GM12874 (cell line): Measurements from ENCODE around the gene CSGALNACT2.

Experiments
- CTCF ChIP-seq: IDR thresholded peaks from 2 replicates; pipeline ENCODE4 v1.5.1; 2011; ENCODE audit warnings: low read depth, mild to moderate bottlenecking, control low read depth, low read length, moderate library complexity; ENCODE audit not compliant: insufficient read depth

CSGALNACT2 gene

GRCh38 chr10:43187213-43187612, 49.0 kb downstream of the CSGALNACT2 start:
- TF ChIP-seq CTCF: no peak

GRCh38 chr10:43188702-43189101, 50.5 kb downstream of the CSGALNACT2 start:
- no peak for TF ChIP-seq CTCF

- TF ChIP-seq CTCF: no peak
These were observed 52.0 kb downstream of the CSGALNACT2 start for GRCh38 chr10:43190289-43190688.

- no peak for TF ChIP-seq CTCF
These were observed 52.5 kb downstream of the CSGALNACT2 start for GRCh38 chr10:43190775-43191174.

GRCh38 chr10:43192884-43193283, 54.6 kb downstream of the CSGALNACT2 start:
- no peak for TF ChIP-seq CTCF

- TF ChIP-seq CTCF: no peak
These were observed 55.3 kb downstream of the CSGALNACT2 start for GRCh38 chr10:43193496-43194080.

- no peak for TF ChIP-seq CTCF
These were observed 56.0 kb downstream of the CSGALNACT2 start for GRCh38 chr10:43194266-43194665.
